ENCODE data around the gene PLD1.

The PLD1 gene

GRCh38 chr3:171831936-171832335, 21.7 kb upstream of the PLD1 start:
- no peak overlapping the region for H3K4me3 ChIP-seq (ENCODE audit: low read length)

GRCh38 chr3:171830518-171830875, 20.2 kb upstream of the PLD1 start:
- H3K4me3 ChIP-seq (ENCODE audit: low read length) = no peak overlapping the region
- no peak for DNase-seq (ENCODE audit: low read depth)
- no peak for TF ChIP-seq CTCF (conservative IDR thresholded peaks at IDR 0.05; ENCODE audit: low read length)

More at GRCh38 chr3:171831936-171832335, 21.7 kb upstream of the PLD1 start:
- peak; percentile 57 for DNase-seq (ENCODE audit: low read depth)
- no peak for TF ChIP-seq CTCF (conservative IDR thresholded peaks at IDR 0.05; ENCODE audit: low read length)

- peak; percentile 80 for DNase-seq (ENCODE audit: low read depth)
- no peak overlapping the region for H3K4me3 ChIP-seq (ENCODE audit: low read length)
- peak; percentile 66 for TF ChIP-seq CTCF (conservative IDR thresholded peaks at IDR 0.05; ENCODE audit: low read length)
These were observed 19.7 kb upstream of the PLD1 start for GRCh38 chr3:171829841-171830517.

GRCh38 chr3:171828902-171829770, 18.9 kb upstream of the PLD1 start:
- no peak for TF ChIP-seq CTCF (conservative IDR thresholded peaks at IDR 0.05; ENCODE audit: low read length)
- no peak overlapping the region for H3K4me3 ChIP-seq (ENCODE audit: low read length)
- DNase-seq (ENCODE audit: low read depth) = peak; percentile 50

GRCh38 chr3:171827836-171828458, 17.7 kb upstream of the PLD1 start:
- no peak for TF ChIP-seq CTCF (conservative IDR thresholded peaks at IDR 0.05; ENCODE audit: low read length)
- no peak for DNase-seq (ENCODE audit: low read depth)
- no peak overlapping the region for H3K4me3 ChIP-seq (ENCODE audit: low read length)

GRCh38 chr3:171827385-171827784, 17.1 kb upstream of the PLD1 start:
- TF ChIP-seq CTCF (conservative IDR thresholded peaks at IDR 0.05; ENCODE audit: low read length) = no peak
- DNase-seq (ENCODE audit: low read depth) = no peak
- H3K4me3 ChIP-seq (ENCODE audit: low read length) = no peak overlapping the region
